GM23338 (cell line): ENCODE data around the gene TRIM71. TPM values are rescaled to one million over a fixed set of nuclear protein-coding genes. Genes with fewer than 3 reads are reported as not detected.
A peak's percentile ranks its signal among the peaks of the same experiment; 100 is the strongest.

Source experiments
- ATAC-seq: fragments of 200-7000 bp; cut with Tn5 transposase; 3 replicates; pipeline ENCODE4 v1.9.1; 2020
- DNase-seq: peaks from one replicate; pipeline ENCODE4 v3.0.0-alpha.2; 2015; ENCODE audit warnings: low spot score
- H2AFZ ChIP-seq: fragments of 200-600 bp; sonication (generic); 2 replicates; pipeline ENCODE4 v1.8.0; 2016; ENCODE audit warnings: antibody characterized with exemption, mild to moderate bottlenecking, moderate library complexity
- H3F3A ChIP-seq: fragments of 200-600 bp; sonication (generic); replicated peaks from 2 replicates; pipeline ENCODE4 v1.8.0; 2017; ENCODE audit warnings: antibody characterized with exemption, mixed run types, low read depth
- H3K27ac ChIP-seq: fragments of 200-600 bp; sonication (generic); 2 replicates; pipeline ENCODE4 v1.6.1; 2016; ENCODE audit warnings: low read depth
- H3K27me3 ChIP-seq: fragments of 200-600 bp; sonication (generic); 2 replicates; pipeline ENCODE4 v1.8.0; 2016; ENCODE audit warnings: mild to moderate bottlenecking, mixed run types, moderate library complexity; ENCODE audit not compliant: insufficient read depth
- H3K36me3 ChIP-seq: fragments of 200-600 bp; sonication (generic); 2 replicates; pipeline ENCODE4 v1.8.0; 2016; ENCODE audit warnings: mild to moderate bottlenecking; ENCODE audit not compliant: insufficient read depth
- H3K4me1 ChIP-seq: fragments of 200-600 bp; sonication (generic); 2 replicates; pipeline ENCODE4 v1.8.0; 2016; ENCODE audit warnings: mild to moderate bottlenecking, moderate library complexity; ENCODE audit not compliant: insufficient read depth
- H3K4me2 ChIP-seq: fragments of 200-600 bp; sonication (generic); 2 replicates; pipeline ENCODE4 v1.7.1; 2017; ENCODE audit warnings: mixed run types
- H3K4me3 ChIP-seq: fragments of 200-600 bp; sonication (generic); 2 replicates; pipeline ENCODE4 v1.6.1; 2016; ENCODE audit warnings: mixed run types
- H3K79me2 ChIP-seq: fragments of 200-600 bp; sonication (generic); replicated peaks from 2 replicates; pipeline ENCODE4 v1.8.0; 2017; ENCODE audit warnings: mild to moderate bottlenecking; ENCODE audit not compliant: insufficient read depth
- H3K9me2 ChIP-seq: fragments of 200-600 bp; sonication (generic); 2 replicates; pipeline ENCODE4 v1.8.0; 2017; ENCODE audit not compliant: insufficient read depth
- H4K20me1 ChIP-seq: fragments of 200-600 bp; sonication (generic); replicated peaks from 2 replicates; pipeline ENCODE4 v1.8.0; 2017; ENCODE audit warnings: mild to moderate bottlenecking; ENCODE audit not compliant: insufficient read depth
- H3K27ac Mint-ChIP-seq: 2 replicates; pipeline ENCODE4 v1.8.0; 2020; ENCODE audit warnings: inconsistent platforms, mild to moderate bottlenecking, moderate library complexity, mixed read lengths
- H3K27me3 Mint-ChIP-seq: 3 replicates; pipeline ENCODE4 v1.8.0; 2022; ENCODE audit warnings: low read depth, mild to moderate bottlenecking, moderate library complexity, mixed read lengths, inconsistent platforms; ENCODE audit not compliant: insufficient read depth, poor library complexity
- H3K36me3 Mint-ChIP-seq: 3 replicates; pipeline ENCODE4 v1.8.0; 2021; ENCODE audit warnings: low read depth, mild to moderate bottlenecking, inconsistent platforms, moderate library complexity, mixed read lengths
- H3K4me1 Mint-ChIP-seq: 3 replicates; pipeline ENCODE4 v1.8.0; 2020; ENCODE audit warnings: mild to moderate bottlenecking, inconsistent platforms, mixed read lengths
- H3K4me3 Mint-ChIP-seq: 3 replicates; pipeline ENCODE4 v1.8.0; 2021; ENCODE audit warnings: moderate library complexity, mild to moderate bottlenecking, inconsistent platforms, mixed read lengths
- H3K9me3 Mint-ChIP-seq: 3 replicates; pipeline ENCODE4 v1.8.0; 2020; ENCODE audit warnings: moderate library complexity, mild to moderate bottlenecking, inconsistent platforms, mixed read lengths
- ETS1 ChIP-seq: IDR thresholded peaks from 2 replicates; pipeline ENCODE4 v1.6.1; 2016; ENCODE audit warnings: antibody characterized with exemption
- EZH2 ChIP-seq: fragments of 200-600 bp; sonication (generic); IDR thresholded peaks from one replicate; pipeline ENCODE4 v1.8.0; 2017; ENCODE audit warnings: antibody characterized with exemption, mild to moderate bottlenecking, low read depth; ENCODE audit not compliant: unreplicated experiment
- JUNB ChIP-seq: IDR thresholded peaks from one replicate; pipeline ENCODE4 v1.6.1; 2016; ENCODE audit warnings: antibody characterized with exemption; ENCODE audit not compliant: unreplicated experiment
- NANOG ChIP-seq: IDR thresholded peaks from 2 replicates; pipeline ENCODE4 v1.6.1; 2016; ENCODE audit warnings: antibody characterized with exemption, borderline replicate concordance
- POLR2AphosphoS5 ChIP-seq: IDR thresholded peaks from 2 replicates; pipeline ENCODE4 v1.6.1; 2016; ENCODE audit warnings: antibody characterized with exemption, low read depth
- STAT1 ChIP-seq: IDR thresholded peaks from one replicate; pipeline ENCODE4 v1.6.1; 2016; ENCODE audit warnings: antibody characterized with exemption; ENCODE audit not compliant: unreplicated experiment
- ZNF462 ChIP-seq: fragments of 250-450 bp; sonication (Bioruptor Pico); IDR thresholded peaks from 2 replicates; pipeline ENCODE4 v1.5.0; 2020; ENCODE audit warnings: mild to moderate bottlenecking, moderate library complexity
- polyA plus RNA-seq: library from polyadenylated mRNA; unstranded; fragments of >200 nt; fragmentation: Nextera tagmentation; extraction: Ambion mirVana; gene quantifications from 2 replicates; pipeline ENCODE4 v1.2.1, GENCODE V29; 2016
- total RNA-seq: library from RNA; depleted of rRNA; stranded (reverse); fragments of >200 nt; shearing (Covaris generic); gene quantifications from 2 replicates; pipeline ENCODE4 v1.2.3, GENCODE V29; 2014

TRIM71 gene
- total and polyA plus RNA-seq, 2 experiments from 2014 or later: 71.5 to 346 TPM

GRCh38 chr3:32871273-32871672 lies 53.5 kb downstream of the TRIM71 start:
- H3K4me1 Mint-ChIP-seq: peaks cover 91% of the 10 kb centered on the region
- peak overlapping the region; percentile 77 for H3K4me2 ChIP-seq
- peak overlapping the region; percentile 63 for H3K4me3 Mint-ChIP-seq

GRCh38 chr3:32872487-32873382 lies 54.9 kb downstream of the TRIM71 start:
- peak overlapping the region; percentile 96 for H3K27ac Mint-ChIP-seq
- H4K20me1 ChIP-seq: peaks cover 70% of the 10 kb centered on the region
- peaks cover 46% of the 10 kb centered on the region for H3K36me3 Mint-ChIP-seq
- H3K9me3 Mint-ChIP-seq: no peaks in the 10 kb centered on the region
- peaks cover 45% of the 10 kb centered on the region for H3K27me3 Mint-ChIP-seq
- peak overlapping the region; percentile 63 for H3K4me3 Mint-ChIP-seq
- TF ChIP-seq POLR2AphosphoS5 (peak; percentile 21; the same call in 1 of the 2 replicates), EZH2 (no peak)
- no peak overlapping the region for H2AFZ ChIP-seq
- DNase-seq: no peak
- H3K27ac ChIP-seq: peak overlapping the region; percentile 98
- peaks cover 97% of the 10 kb centered on the region for H3K79me2 ChIP-seq
- H3F3A ChIP-seq: peaks cover 42% of the 10 kb centered on the region
- H3K4me1 Mint-ChIP-seq: peaks cover 87% of the 10 kb centered on the region
- no peaks in the 10 kb centered on the region for H3K27me3 ChIP-seq
- H3K36me3 ChIP-seq: peaks cover 24% of the 10 kb centered on the region
- ATAC-seq: peak; percentile 4
- H3K4me3 ChIP-seq: peak overlapping the region; percentile 50; the same call in 1 of the 2 replicates
- H3K4me1 ChIP-seq: peaks cover 85% of the 10 kb centered on the region
- no peaks in the 10 kb centered on the region for H3K9me2 ChIP-seq
- peak overlapping the region; percentile 77 for H3K4me2 ChIP-seq

More at GRCh38 chr3:32871273-32871672, 53.5 kb downstream of the TRIM71 start:
- no peak for TF ChIP-seq STAT1
- no peak overlapping the region for H2AFZ ChIP-seq
- Mint-ChIP-seq H3K27me3 (peaks cover 47% of the 10 kb centered on the region), H3K36me3 (peaks cover 35% of the 10 kb centered on the region), H3K27ac (peak overlapping the region; percentile 96), H3K9me3 (no peaks in the 10 kb centered on the region)
- no peaks in the 10 kb centered on the region for H3K27me3 ChIP-seq
- peaks cover 70% of the 10 kb centered on the region for H4K20me1 ChIP-seq
- DNase-seq (no peak), ATAC-seq (no peak)
- peaks cover 97% of the 10 kb centered on the region for H3K79me2 ChIP-seq
- peak overlapping the region; percentile 98 for H3K27ac ChIP-seq
- H3K4me3 ChIP-seq: peak overlapping the region; percentile 50
- H3K4me1 ChIP-seq: peaks cover 85% of the 10 kb centered on the region
- H3F3A ChIP-seq: peaks cover 44% of the 10 kb centered on the region
- H3K9me2 ChIP-seq: no peaks in the 10 kb centered on the region
- peaks cover 17% of the 10 kb centered on the region for H3K36me3 ChIP-seq

GRCh38 chr3:32873531-32874130 lies 55.8 kb downstream of the TRIM71 start:
- Mint-ChIP-seq H3K27me3 (peaks cover 41% of the 10 kb centered on the region), H3K36me3 (peaks cover 53% of the 10 kb centered on the region), H3K4me1 (peaks cover 83% of the 10 kb centered on the region), H3K9me3 (no peaks in the 10 kb centered on the region), H3K4me3 (peak overlapping the region; percentile 24; the same call in 2 of the 3 replicates), H3K27ac (peak overlapping the region; percentile 88; the same call in 1 of the 2 replicates)
- no peaks in the 10 kb centered on the region for H3K9me2 ChIP-seq
- H3F3A ChIP-seq: peaks cover 35% of the 10 kb centered on the region
- H3K4me1 ChIP-seq: peaks cover 85% of the 10 kb centered on the region
- peaks cover 31% of the 10 kb centered on the region for H3K36me3 ChIP-seq
- 0 out of 2 replicates have a peak overlapping the region, but pooled peaks have one; percentile 29 for H3K4me2 ChIP-seq
- H3K27me3 ChIP-seq: no peaks in the 10 kb centered on the region
- H3K4me3 ChIP-seq: no peak overlapping the region
- ATAC-seq (peak; percentile 1; the same call in 2 of the 3 replicates), DNase-seq (no peak)
- peak overlapping the region; percentile 70 for H3K27ac ChIP-seq
- H2AFZ ChIP-seq: no peak overlapping the region
- H4K20me1 ChIP-seq: peaks cover 77% of the 10 kb centered on the region
- H3K79me2 ChIP-seq: peaks cover 97% of the 10 kb centered on the region
- no peak for TF ChIP-seq JUNB
- no peak for TF ChIP-seq NANOG
- TF ChIP-seq POLR2AphosphoS5: peak; percentile 20; the same call in 1 of the 2 replicates
- no peak for TF ChIP-seq ZNF462 (CRISPR knock-in tag)
- TF ChIP-seq ETS1: no peak
